Lung (tissue), 12 donors: ENCODE measurements around the gene RASAL2. TPM values are rescaled to one million over a fixed set of nuclear protein-coding genes. Genes with fewer than 3 reads are reported as not detected.
"Not testable (repeated sequence)": the region's sequence is repeated elsewhere in the genome, so short reads cannot be mapped to it uniquely, and the experiment has no call there.

ENCODE experiments used
- ATAC-seq: fragments of 200-7000 bp; cut with Tn5 transposase; one replicate; pipeline ENCODE4 v1.9.1; 2020; ENCODE audit warnings: moderate number of reproducible peaks; ENCODE audit not compliant: insufficient read depth, low FRiP score
- DNase-seq, 3 donors: peaks; one replicate each; pipeline ENCODE4 v3.0.0-alpha.2; 2013 to 2017
- H3K27ac ChIP-seq, 2 donors: one replicate each; pipeline ENCODE4 v1.5.1; 2013; ENCODE audit warnings: mild to moderate bottlenecking in 2 of 2, moderate library complexity in 2 of 2, control low read depth in 1 of 2, inconsistent platforms in 1 of 2, low read depth in 1 of 2, low read length in 1 of 2
- H3K27me3 ChIP-seq, 3 donors: one replicate each; pipeline ENCODE4 v1.5.1; 2013; ENCODE audit warnings: low read length in 2 of 3; ENCODE audit not compliant: control insufficient read depth in 3 of 3, insufficient read depth in 3 of 3
- H3K36me3 ChIP-seq, 4 donors: one replicate each; pipeline ENCODE4 v1.5.1; 2013; ENCODE audit warnings: low read length in 4 of 4, mild to moderate bottlenecking in 1 of 4, moderate library complexity in 1 of 4; ENCODE audit not compliant: control insufficient read depth in 4 of 4, insufficient read depth in 4 of 4
- H3K4me1 ChIP-seq, 5 donors: one replicate each; pipeline ENCODE4 v1.5.1; 2013; ENCODE audit warnings: low read length in 5 of 5, mild to moderate bottlenecking in 2 of 5, moderate library complexity in 1 of 5; ENCODE audit not compliant: control insufficient read depth in 5 of 5, insufficient read depth in 5 of 5
- H3K4me3 ChIP-seq: one replicate; pipeline ENCODE4 v1.5.1; 2013; ENCODE audit warnings: mild to moderate bottlenecking, control low read depth, moderate library complexity
- H3K9ac ChIP-seq, 2 donors: one replicate each; pipeline ENCODE4 v1.5.1; 2013; ENCODE audit warnings: low read length in 2 of 2, control low read depth in 1 of 2; ENCODE audit not compliant: insufficient read depth in 1 of 2
- H3K9me3 ChIP-seq, 4 donors: one replicate each; pipeline ENCODE4 v1.5.1; 2013; ENCODE audit warnings: low read length in 3 of 4, mild to moderate bottlenecking in 1 of 4, moderate library complexity in 1 of 4; ENCODE audit not compliant: control insufficient read depth in 4 of 4, insufficient read depth in 3 of 4
- WGBS, 2 donors: extraction: QIAGEN DNeasy Blood & Tissue Kit; methylation state at CpG; one replicate each; pipeline ENCODE4 v1.1.7; 2013; 5-methylcytosine and 5-hydroxymethylcytosine counted together
- polyA plus RNA-seq, 2 donors: library from polyadenylated mRNA; stranded (reverse); fragments of 200-250 nt; gene quantifications; one replicate each; pipeline ENCODE4 v1.2.1, GENCODE V29; 2013
- total RNA-seq, 2 donors: library from RNA; depleted of rRNA in 1 of 2; stranded (reverse); fragments of >200 nt in 1 of 2; gene quantifications; one replicate each; pipeline ENCODE4 v1.2.1, GENCODE V29; 2014 to 2021
- TF ChIP-seq, protein P1 (sequence below): IDR thresholded peaks from 2 replicates; pipeline ENCODE4 v1.5.1; 2012; ENCODE audit warnings: mild to moderate bottlenecking; ENCODE audit errors: control extremely low read depth, extremely low read depth
- donor health status: control.
- donor health status: control.
- donor health status: Bipolar disorder and iron deficiency.
- donor health status: healthy.
- donor health status: DM: yes; HTN: yes; CAD: no.

RASAL2 gene
- total and polyA plus RNA-seq, 4 donors: 4.9 to 34.8 (median 15.8) TPM

DNA sequence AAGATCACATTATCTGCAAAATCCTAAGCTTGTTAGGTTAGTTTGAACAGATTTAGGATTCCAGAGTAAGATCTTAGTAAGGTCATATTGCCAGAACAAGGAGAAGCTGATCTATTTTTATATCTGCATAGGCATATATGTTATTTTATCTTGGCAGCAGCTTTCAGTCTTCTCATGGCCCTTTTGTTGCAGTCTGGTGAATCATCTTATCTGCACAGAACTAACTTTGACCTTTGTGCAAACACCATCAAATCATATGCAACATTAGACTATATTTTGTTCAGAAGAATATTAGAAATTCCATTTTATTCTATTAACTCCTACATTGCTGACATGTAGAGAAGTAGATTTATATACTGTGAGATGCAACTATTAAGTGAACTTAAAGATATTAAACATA lies 295.5 kb downstream of the RASAL2 start:
- Histone ChIP-seq H3K4me3 (no peak overlapping the region), H3K9ac (no peak overlapping the region), H3K27me3 (no peaks in the 10 kb centered on the region), H3K4me1 (peaks cover 0 to 15% (median 7%) of the 10 kb centered on the region in 5 donors), H3K36me3 (peaks cover 0 to 4% (median 2%) of the 10 kb centered on the region in 4 donors), H3K27ac (no peak overlapping the region), H3K9me3 (no peaks in the 10 kb centered on the region)
- TF ChIP-seq, protein P1, sequence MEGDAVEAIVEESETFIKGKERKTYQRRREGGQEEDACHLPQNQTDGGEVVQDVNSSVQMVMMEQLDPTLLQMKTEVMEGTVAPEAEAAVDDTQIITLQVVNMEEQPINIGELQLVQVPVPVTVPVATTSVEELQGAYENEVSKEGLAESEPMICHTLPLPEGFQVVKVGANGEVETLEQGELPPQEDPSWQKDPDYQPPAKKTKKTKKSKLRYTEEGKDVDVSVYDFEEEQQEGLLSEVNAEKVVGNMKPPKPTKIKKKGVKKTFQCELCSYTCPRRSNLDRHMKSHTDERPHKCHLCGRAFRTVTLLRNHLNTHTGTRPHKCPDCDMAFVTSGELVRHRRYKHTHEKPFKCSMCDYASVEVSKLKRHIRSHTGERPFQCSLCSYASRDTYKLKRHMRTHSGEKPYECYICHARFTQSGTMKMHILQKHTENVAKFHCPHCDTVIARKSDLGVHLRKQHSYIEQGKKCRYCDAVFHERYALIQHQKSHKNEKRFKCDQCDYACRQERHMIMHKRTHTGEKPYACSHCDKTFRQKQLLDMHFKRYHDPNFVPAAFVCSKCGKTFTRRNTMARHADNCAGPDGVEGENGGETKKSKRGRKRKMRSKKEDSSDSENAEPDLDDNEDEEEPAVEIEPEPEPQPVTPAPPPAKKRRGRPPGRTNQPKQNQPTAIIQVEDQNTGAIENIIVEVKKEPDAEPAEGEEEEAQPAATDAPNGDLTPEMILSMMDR: no peak
- ATAC-seq (no peak), DNase-seq (no peak)

DNA sequence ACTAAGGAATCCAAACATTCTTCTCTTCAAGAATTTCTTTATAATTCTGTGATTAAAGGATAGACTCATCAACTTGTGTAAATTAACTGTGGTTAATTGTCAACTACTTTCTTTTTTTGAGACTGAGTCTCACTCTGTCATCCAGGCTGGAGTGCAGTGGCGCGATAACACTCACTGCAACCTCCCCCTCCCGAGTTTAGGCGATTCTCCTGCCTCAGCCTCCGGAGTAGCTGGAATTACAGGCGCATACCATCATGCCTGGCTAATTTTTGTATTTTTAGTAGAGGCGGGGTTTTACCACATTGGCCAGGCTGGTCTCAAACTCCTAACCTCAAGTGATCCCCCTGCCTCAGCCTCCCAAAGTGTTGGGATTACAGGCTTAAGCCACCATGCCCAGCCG lies 296.4 kb downstream of the RASAL2 start:
- H3K9ac ChIP-seq, ATAC-seq, DNase-seq, H3K9me3 ChIP-seq, H3K36me3 ChIP-seq, H3K27ac ChIP-seq, H3K27me3 ChIP-seq, H3K4me3 ChIP-seq: not testable (repeated sequence)
- peaks cover 0 to 15% (median 7%) of the 10 kb centered on the region in 5 donors for H3K4me1 ChIP-seq
- WGBS, 2 donors: 90 to 94% methylated on average over 8 of the region's 8 CpGs

DNA sequence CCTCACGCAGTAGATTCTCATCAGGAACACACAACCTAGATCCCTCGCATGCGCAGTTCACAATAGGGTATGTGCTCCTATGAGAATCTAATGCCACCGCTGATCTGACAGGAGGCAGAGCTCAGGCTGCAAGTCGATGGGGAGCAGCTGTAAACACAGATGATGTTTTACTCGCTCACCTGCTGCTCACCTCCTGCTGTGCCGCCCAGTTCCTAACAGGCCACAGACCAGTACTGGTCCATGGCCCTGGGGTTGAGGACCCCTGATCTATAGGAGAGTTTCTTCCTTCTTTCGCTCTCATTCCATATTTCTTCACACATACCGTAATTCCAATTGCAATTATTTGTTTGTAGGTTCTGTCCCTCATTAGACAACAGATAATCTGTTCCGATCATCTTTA lies 299.5 kb downstream of the RASAL2 start:
- Histone ChIP-seq H3K36me3 (peaks cover 0 to 7% (median 3%) of the 10 kb centered on the region in 4 donors), H3K27ac (no peak overlapping the region), H3K4me3 (no peak overlapping the region), H3K4me1 (peaks cover 0 to 8% (median 3%) of the 10 kb centered on the region in 5 donors), H3K9ac (no peak overlapping the region), H3K27me3 (no peaks in the 10 kb centered on the region), H3K9me3 (no peaks in the 10 kb centered on the region)
- TF ChIP-seq, protein P1: no peak
- DNase-seq (no peak), ATAC-seq (no peak)
- 94 to 95% methylated on average over 10 of the region's 10 CpGs for WGBS, 2 donors

DNA sequence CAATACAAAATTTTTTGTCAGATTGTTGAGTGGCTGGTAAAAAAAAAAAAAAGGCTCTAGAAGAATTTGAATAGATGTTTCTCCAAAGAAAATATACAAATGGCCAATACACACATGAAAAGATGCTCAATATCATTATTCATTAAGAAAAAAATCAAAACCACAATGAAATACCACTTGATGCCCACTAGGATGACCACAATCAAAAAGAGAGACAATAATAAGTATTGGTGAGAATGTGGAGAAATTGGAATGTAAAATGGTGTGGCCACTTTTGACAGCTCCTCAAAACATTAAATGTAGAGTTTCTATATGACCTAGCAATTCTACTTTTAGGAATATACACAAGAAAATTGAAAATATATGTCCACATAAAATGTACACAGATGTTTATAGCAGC lies 302.9 kb downstream of the RASAL2 start:
- Histone ChIP-seq H3K9ac (no peak overlapping the region), H3K4me1 (peaks cover 0 to 8% (median 0%) of the 10 kb centered on the region in 5 donors), H3K9me3 (no peaks in the 10 kb centered on the region), H3K27me3 (no peaks in the 10 kb centered on the region), H3K36me3 (peaks cover 0 to 7% (median 3%) of the 10 kb centered on the region in 4 donors), H3K27ac (no peak overlapping the region), H3K4me3 (no peak overlapping the region)
- ATAC-seq: no peak
- TF ChIP-seq, protein P1: no peak
- no peak for DNase-seq
